RPMI8226 (cell line): ENCODE data around the gene ANKRD12.
A peak's percentile ranks its signal among the peaks of the same experiment; 100 is the strongest.
"Not testable (repeated sequence)": the region's sequence is repeated elsewhere in the genome, so short reads cannot be mapped to it uniquely, and the experiment has no call there.

Source experiments
- DNase-seq: peaks from one replicate; pipeline ENCODE4 v3.0.0-alpha.2; 2015

The ANKRD12 gene

GRCh38 chr18:9136315-9137155 lies at the start of gene ANKRD12:
ANKRD12 (plus strand) TSS chr18:9136781; CDS start chr18:9182433, 45,652 bp downstream.
- peak; percentile 99 for DNase-seq

GRCh38 chr18:9087144-9087543 lies 49.4 kb upstream of the ANKRD12 start:
- no peak for DNase-seq

- no peak for DNase-seq
Observed at GRCh38 chr18:9088252-9088651, 48.3 kb upstream of the ANKRD12 start.

- not testable (repeated sequence) for DNase-seq
Observed at GRCh38 chr18:9088727-9089126, 47.9 kb upstream of the ANKRD12 start.

- no peak for DNase-seq
Observed at GRCh38 chr18:9090578-9090977, 46.0 kb upstream of the ANKRD12 start.

- no peak for DNase-seq
Observed at GRCh38 chr18:9091066-9091476, 45.5 kb upstream of the ANKRD12 start.

GRCh38 chr18:9092665-9093064 lies 43.9 kb upstream of the ANKRD12 start:
- no peak for DNase-seq

GRCh38 chr18:9093109-9093508 lies 43.5 kb upstream of the ANKRD12 start:
- not testable (repeated sequence) for DNase-seq

GRCh38 chr18:9094307-9095226 lies 42.0 kb upstream of the ANKRD12 start:
- DNase-seq = no peak

GRCh38 chr18:9095297-9096006 lies 41.1 kb upstream of the ANKRD12 start:
- no peak for DNase-seq

GRCh38 chr18:9096007-9096371 lies 40.6 kb upstream of the ANKRD12 start:
- no peak for DNase-seq

GRCh38 chr18:9096685-9097084 lies 39.9 kb upstream of the ANKRD12 start:
- no peak for DNase-seq

- no peak for DNase-seq
Observed at GRCh38 chr18:9097349-9097748, 39.2 kb upstream of the ANKRD12 start.

- no peak for DNase-seq
Observed at GRCh38 chr18:9100796-9101195, 35.8 kb upstream of the ANKRD12 start.

GRCh38 chr18:9101730-9102507 lies 34.7 kb upstream of the ANKRD12 start:
- DNase-seq = peak; percentile 47

- DNase-seq = peak; percentile 99
Observed at GRCh38 chr18:9102508-9103375, 33.8 kb upstream of the ANKRD12 start, which contains the start of gene NDUFV2. NDUFV2 (plus strand) TSS chr18:9102699; CDS start chr18:9102744, 45 bp downstream.

- DNase-seq = no peak
Observed at GRCh38 chr18:9103376-9103873, 33.2 kb upstream of the ANKRD12 start.

- DNase-seq = no peak
Observed at GRCh38 chr18:9104244-9104901, 32.2 kb upstream of the ANKRD12 start.

- no peak for DNase-seq
Observed at GRCh38 chr18:9105420-9105819, 31.2 kb upstream of the ANKRD12 start.

- no peak for DNase-seq
Observed at GRCh38 chr18:9106094-9106493, 30.5 kb upstream of the ANKRD12 start.
